ENCODE results near the gene ENOSF1.
A peak's percentile ranks its signal among the peaks of the same experiment; 100 is the strongest.

- no peak for TF ChIP-seq SIX5 (IDR thresholded peaks at IDR 0.05; ENCODE audit: low read depth, low read length, severe bottlenecking)
- TF ChIP-seq, protein P1, sequence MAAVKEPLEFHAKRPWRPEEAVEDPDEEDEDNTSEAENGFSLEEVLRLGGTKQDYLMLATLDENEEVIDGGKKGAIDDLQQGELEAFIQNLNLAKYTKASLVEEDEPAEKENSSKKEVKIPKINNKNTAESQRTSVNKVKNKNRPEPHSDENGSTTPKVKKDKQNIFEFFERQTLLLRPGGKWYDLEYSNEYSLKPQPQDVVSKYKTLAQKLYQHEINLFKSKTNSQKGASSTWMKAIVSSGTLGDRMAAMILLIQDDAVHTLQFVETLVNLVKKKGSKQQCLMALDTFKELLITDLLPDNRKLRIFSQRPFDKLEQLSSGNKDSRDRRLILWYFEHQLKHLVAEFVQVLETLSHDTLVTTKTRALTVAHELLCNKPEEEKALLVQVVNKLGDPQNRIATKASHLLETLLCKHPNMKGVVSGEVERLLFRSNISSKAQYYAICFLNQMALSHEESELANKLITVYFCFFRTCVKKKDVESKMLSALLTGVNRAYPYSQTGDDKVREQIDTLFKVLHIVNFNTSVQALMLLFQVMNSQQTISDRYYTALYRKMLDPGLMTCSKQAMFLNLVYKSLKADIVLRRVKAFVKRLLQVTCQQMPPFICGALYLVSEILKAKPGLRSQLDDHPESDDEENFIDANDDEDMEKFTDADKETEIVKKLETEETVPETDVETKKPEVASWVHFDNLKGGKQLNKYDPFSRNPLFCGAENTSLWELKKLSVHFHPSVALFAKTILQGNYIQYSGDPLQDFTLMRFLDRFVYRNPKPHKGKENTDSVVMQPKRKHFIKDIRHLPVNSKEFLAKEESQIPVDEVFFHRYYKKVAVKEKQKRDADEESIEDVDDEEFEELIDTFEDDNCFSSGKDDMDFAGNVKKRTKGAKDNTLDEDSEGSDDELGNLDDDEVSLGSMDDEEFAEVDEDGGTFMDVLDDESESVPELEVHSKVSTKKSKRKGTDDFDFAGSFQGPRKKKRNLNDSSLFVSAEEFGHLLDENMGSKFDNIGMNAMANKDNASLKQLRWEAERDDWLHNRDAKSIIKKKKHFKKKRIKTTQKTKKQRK (IDR thresholded peaks at IDR 0.05; ENCODE audit: low read depth, low read length) = no peak
- TF ChIP-seq RBBP5 (conservative IDR thresholded peaks at IDR 0.05) = no peak
- no peak for TF ChIP-seq POLR2A (IDR thresholded peaks at IDR 0.05; ENCODE audit: low read depth, low read length)
- peak; percentile 47 to 58; a peak in 2 of 4 replicates for TF ChIP-seq EP300 (IDR thresholded peaks at IDR 0.05; ENCODE audit: borderline replicate concordance in 1 of 2, control insufficient read depth in 1 of 2, low read depth in 2 of 2, low read length in 2 of 2)
- no peak for TF ChIP-seq ZZZ3 (IDR thresholded peaks at IDR 0.05; ENCODE audit: control insufficient read depth, insufficient read length, low read depth)
- TF ChIP-seq RFX5 (IDR thresholded peaks at IDR 0.05; ENCODE audit: low read depth, low read length) = no peak
- TF ChIP-seq, protein P2, sequence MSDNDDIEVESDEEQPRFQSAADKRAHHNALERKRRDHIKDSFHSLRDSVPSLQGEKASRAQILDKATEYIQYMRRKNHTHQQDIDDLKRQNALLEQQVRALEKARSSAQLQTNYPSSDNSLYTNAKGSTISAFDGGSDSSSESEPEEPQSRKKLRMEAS (IDR thresholded peaks at IDR 0.05; ENCODE audit: low read depth, low read length) = no peak
- no peak for TF ChIP-seq HCFC1 (IDR thresholded peaks at IDR 0.05; ENCODE audit: low read length)
- no peak for TF ChIP-seq EZH2 (IDR thresholded peaks at IDR 0.05; ENCODE audit: borderline replicate concordance, control insufficient read depth, low read depth, low read length)
Observed at GRCh38 chr18:650428-650858, 62.0 kb downstream of the ENOSF1 start.

All from GM12878 (cell line).